Skin of body (tissue), 3 donors: Measurements from ENCODE around the gene MIF. TPM values are rescaled to one million over a fixed set of nuclear protein-coding genes. Genes with fewer than 3 reads are reported as not detected.
"Not testable (repeated sequence)": the region's sequence is repeated elsewhere in the genome, so short reads cannot be mapped to it uniquely, and the experiment has no call there.

Source experiments
- DNase-seq: peaks from one replicate; lab custom pipeline; 2025; lab: John Stamatoyannopoulos, UW
- small RNA-seq: library from RNA; depleted of rRNA; stranded (forward); fragments of <200 nt; gene quantifications from one replicate; pipeline ENCODE3, GENCODE V24; 2014; ENCODE audit warnings: low replicate concordance
- total RNA-seq: library from RNA; depleted of rRNA; stranded (reverse); fragments of >200 nt; gene quantifications from one replicate; pipeline ENCODE4 v1.2.3, GENCODE V29; 2014

MIF gene
- total RNA-seq, 1 donor from 2014 or later = 69.8 TPM

DNA sequence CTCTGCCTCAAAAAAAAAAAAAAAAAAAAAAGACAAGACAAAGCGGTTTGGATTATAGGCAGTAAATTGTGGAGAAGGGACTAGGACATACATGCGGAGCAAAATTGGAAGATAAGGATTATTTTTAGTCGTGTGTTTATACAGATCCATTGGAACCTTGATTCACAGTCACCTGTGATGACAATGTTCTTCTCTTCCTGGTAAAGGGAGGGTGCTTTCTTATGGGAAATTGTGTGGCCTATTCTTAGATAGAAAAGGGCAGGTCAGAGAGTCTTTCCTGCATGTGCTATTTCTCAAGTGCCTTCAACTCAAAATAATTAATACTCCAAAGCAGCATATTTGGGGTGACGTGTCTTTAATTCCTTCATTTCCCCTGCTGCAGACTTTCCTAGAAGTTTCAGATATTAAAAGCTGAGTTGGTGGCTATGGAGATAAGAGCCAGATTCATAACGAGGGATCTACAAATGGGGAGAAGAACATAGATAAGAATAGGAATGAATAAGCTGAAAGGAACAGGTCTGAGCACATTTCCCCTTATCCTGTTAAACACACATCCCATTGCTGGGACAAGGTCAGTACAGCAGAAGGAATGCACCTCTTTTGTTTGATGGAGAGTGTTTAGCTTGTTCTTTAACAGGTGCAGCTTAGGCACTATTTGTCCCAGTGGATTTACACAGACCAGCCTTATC lies 44.3 kb downstream of the MIF start:
- DNase-seq = no peak

DNA sequence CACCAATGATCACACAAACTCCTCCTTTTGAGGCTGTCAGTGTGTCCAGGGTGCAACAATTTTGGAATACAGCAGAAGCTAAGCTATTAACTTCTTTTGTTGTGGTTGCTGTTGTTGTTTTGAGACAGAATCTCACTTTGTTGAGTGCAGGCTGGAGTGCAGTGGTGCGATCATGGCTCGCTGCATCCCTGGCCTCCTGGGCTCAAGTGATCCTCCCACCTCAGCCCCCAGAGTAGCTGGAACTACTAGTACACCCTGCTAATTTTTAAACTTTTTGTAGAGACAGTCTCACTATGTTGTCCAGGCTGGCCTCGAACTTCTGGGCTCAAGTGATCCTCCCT lies 44.8 kb downstream of the MIF start:
- no peak for DNase-seq

DNA sequence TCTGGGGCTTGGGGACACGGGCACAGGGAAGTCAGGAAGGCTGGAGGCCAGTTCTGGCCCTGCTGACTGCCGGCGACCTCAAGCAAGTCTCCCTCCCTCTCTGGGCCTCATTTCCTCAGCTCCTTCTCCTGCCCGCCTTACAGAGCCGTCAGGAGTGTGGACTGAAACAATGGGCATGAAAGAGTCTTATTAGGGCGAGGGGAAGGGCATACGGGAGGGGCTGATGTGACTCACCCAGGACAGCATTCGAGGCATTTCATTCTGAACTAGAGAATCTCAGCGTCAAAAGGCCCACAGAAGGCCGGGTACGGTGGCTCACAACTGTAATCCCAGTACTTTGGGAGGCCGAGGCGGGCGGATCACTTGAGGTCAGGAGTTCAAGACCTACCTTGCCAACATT lies 46.0 kb downstream of the MIF start:
- DNase-seq = not testable (repeated sequence)

Small RNA genes within 50 kb of the gene (small RNA-seq; reads per million reads assigned to genes)
- not detected for gene RN7SL268P

Other genes with a start within 250 kb of the MIF start
- 2.7 TPM for gene RGL4, start 203.4 kb upstream of the MIF start, total RNA-seq
- 4.3 TPM for gene ZNF70, start 143.3 kb upstream of the MIF start, total RNA-seq
- gene VPREB3, start 140.0 kb upstream of the MIF start, total RNA-seq = not detected
- gene C22orf15, start 131.4 kb upstream of the MIF start, total RNA-seq = 0.30 TPM
- 17.1 TPM for gene CHCHD10, start 126.4 kb upstream of the MIF start, total RNA-seq
- gene MMP11, start 121.5 kb upstream of the MIF start, total RNA-seq = 4.9 TPM
- gene SMARCB1, start 107.4 kb upstream of the MIF start, total RNA-seq = 24.8 TPM
- 0.49 TPM for gene DERL3, start 55.4 kb upstream of the MIF start, total RNA-seq
- gene SLC2A11, start 36.5 kb upstream of the MIF start, total RNA-seq = 4.2 TPM
- gene GSTT2B, start 66.8 kb downstream of the MIF start, total RNA-seq = 0.89 TPM
- 0.20 TPM for gene DDTL, start 72.5 kb downstream of the MIF start, total RNA-seq
- gene DDT, start 80.1 kb downstream of the MIF start, total RNA-seq = 51.6 TPM
- not detected for gene GSTT2, start 85.8 kb downstream of the MIF start, total RNA-seq
- not detected for gene GSTT4, start 111.1 kb downstream of the MIF start, total RNA-seq
- gene CABIN1, start 116.9 kb downstream of the MIF start, total RNA-seq = 39.1 TPM